Hepatocyte (in vitro differentiated cells): ENCODE data around the gene MPP3. TPM values are rescaled to one million over a fixed set of nuclear protein-coding genes. Genes with fewer than 3 reads are reported as not detected.

Source experiments
- DNase-seq: peaks from one replicate; pipeline ENCODE4 v3.0.0-alpha.2; 2016; ENCODE audit warnings: low spot score
- H2AFZ ChIP-seq: fragments of 200-600 bp; sonication (generic); 2 replicates; pipeline ENCODE4 v1.6.0; 2016; ENCODE audit warnings: antibody characterized with exemption, mild to moderate bottlenecking
- H3K27ac ChIP-seq: fragments of 200-600 bp; sonication (generic); 2 replicates; pipeline ENCODE4 v1.5.1; 2016; ENCODE audit warnings: mild to moderate bottlenecking
- H3K27me3 ChIP-seq: fragments of 200-600 bp; sonication (generic); 2 replicates; pipeline ENCODE4 v1.6.1; 2016
- H3K36me3 ChIP-seq: fragments of 200-600 bp; sonication (generic); replicated peaks from 2 replicates; pipeline ENCODE4 v1.5.1; 2016; ENCODE audit warnings: low read depth; ENCODE audit not compliant: insufficient read depth
- H3K4me1 ChIP-seq: fragments of 200-600 bp; sonication (generic); 2 replicates; pipeline ENCODE4 v1.5.1; 2016; ENCODE audit warnings: mild to moderate bottlenecking, moderate library complexity; ENCODE audit not compliant: insufficient read depth
- H3K4me2 ChIP-seq: fragments of 200-600 bp; sonication (generic); 2 replicates; pipeline ENCODE4 v1.6.0; 2016
- H3K4me3 ChIP-seq: fragments of 200-600 bp; sonication (generic); 2 replicates; pipeline ENCODE4 v1.5.1; 2016; ENCODE audit warnings: mild to moderate bottlenecking
- H3K79me2 ChIP-seq: fragments of 200-600 bp; sonication (generic); 2 replicates; pipeline ENCODE4 v1.6.0; 2017; ENCODE audit warnings: mild to moderate bottlenecking
- H3K9me2 ChIP-seq: fragments of 200-600 bp; sonication (generic); replicated peaks from 2 replicates; pipeline ENCODE4 v1.6.0; 2017; ENCODE audit warnings: mild to moderate bottlenecking; ENCODE audit not compliant: insufficient read depth
- H3K9me3 ChIP-seq: fragments of 200-600 bp; sonication (generic); 2 replicates; pipeline ENCODE4 v1.5.1; 2016; ENCODE audit warnings: low read depth, mild to moderate bottlenecking
- H4K20me1 ChIP-seq: fragments of 200-600 bp; sonication (generic); 2 replicates; pipeline ENCODE4 v1.6.0; 2016; ENCODE audit warnings: mild to moderate bottlenecking; ENCODE audit not compliant: insufficient read depth, poor library complexity, severe bottlenecking
- EZH2 ChIP-seq: fragments of 200-600 bp; sonication (generic); IDR thresholded peaks from 2 replicates; pipeline ENCODE4 v1.6.1; 2016; ENCODE audit warnings: antibody characterized with exemption, mild to moderate bottlenecking, borderline replicate concordance
- EZH2phosphoT487 ChIP-seq: fragments of 200-600 bp; sonication (generic); IDR thresholded peaks from one replicate; pipeline ENCODE4 v1.6.1; 2018; ENCODE audit warnings: antibody characterized with exemption, mild to moderate bottlenecking, low read depth, moderate library complexity; ENCODE audit not compliant: unreplicated experiment, severe bottlenecking
- WGBS: methylation state at CpG from one replicate; pipeline ENCODE4 v1.1.6; 2016; ENCODE audit warnings: low lambda C conversion rate; ENCODE audit errors: missing lambda C conversion rate; 5-methylcytosine and 5-hydroxymethylcytosine counted together
- polyA plus RNA-seq: library from polyadenylated mRNA; unstranded; fragments of >200 nt; fragmentation: Nextera tagmentation; extraction: Ambion mirVana; gene quantifications from 2 replicates; pipeline ENCODE4 v1.2.1, GENCODE V29; 2016
- total RNA-seq: library from RNA; depleted of rRNA; stranded (reverse); fragments of >200 nt; gene quantifications from 2 replicates; pipeline ENCODE4 v1.2.3, GENCODE V29; 2014
- TF ChIP-seq, protein P1 (sequence below): fragments of 200-600 bp; sonication (generic); IDR thresholded peaks from 2 replicates; pipeline ENCODE4 v1.5.1; 2016; ENCODE audit warnings: antibody characterized with exemption, mild to moderate bottlenecking; ENCODE audit not compliant: poor library complexity

The MPP3 gene
- total and polyA plus RNA-seq, 2 experiments from 2014 or later, result 3.2 to 5.1 TPM

DNA sequence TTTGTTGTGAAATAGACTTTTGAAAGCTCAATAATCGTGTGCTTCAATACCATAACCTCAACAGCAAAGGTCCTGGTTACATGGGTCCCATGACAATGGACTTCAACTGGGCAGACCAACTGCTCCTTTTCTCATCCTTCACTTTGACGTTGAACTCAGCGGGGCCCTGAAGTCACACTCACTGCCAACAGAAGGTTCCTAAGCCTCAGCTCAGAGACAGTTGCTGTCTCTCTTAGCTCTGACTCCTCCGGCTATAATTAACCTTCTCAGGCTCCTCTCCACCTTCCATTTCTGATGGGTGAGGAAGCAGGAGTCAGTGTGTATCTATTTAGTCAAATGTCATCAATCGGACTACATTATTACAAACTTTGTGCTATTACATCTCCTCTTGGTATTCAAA is 23.8 kb downstream of the MPP3 start:
- H3K27ac ChIP-seq, result no peak overlapping the region
- WGBS, result 94% methylated on average over 5 of the region's 5 CpGs
- H3K27me3 ChIP-seq, result no peaks in the 10 kb centered on the region
- TF ChIP-seq EZH2 (no peak), EZH2phosphoT487 (no peak)
- TF ChIP-seq, protein P1, sequence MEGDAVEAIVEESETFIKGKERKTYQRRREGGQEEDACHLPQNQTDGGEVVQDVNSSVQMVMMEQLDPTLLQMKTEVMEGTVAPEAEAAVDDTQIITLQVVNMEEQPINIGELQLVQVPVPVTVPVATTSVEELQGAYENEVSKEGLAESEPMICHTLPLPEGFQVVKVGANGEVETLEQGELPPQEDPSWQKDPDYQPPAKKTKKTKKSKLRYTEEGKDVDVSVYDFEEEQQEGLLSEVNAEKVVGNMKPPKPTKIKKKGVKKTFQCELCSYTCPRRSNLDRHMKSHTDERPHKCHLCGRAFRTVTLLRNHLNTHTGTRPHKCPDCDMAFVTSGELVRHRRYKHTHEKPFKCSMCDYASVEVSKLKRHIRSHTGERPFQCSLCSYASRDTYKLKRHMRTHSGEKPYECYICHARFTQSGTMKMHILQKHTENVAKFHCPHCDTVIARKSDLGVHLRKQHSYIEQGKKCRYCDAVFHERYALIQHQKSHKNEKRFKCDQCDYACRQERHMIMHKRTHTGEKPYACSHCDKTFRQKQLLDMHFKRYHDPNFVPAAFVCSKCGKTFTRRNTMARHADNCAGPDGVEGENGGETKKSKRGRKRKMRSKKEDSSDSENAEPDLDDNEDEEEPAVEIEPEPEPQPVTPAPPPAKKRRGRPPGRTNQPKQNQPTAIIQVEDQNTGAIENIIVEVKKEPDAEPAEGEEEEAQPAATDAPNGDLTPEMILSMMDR, result no peak
- H3K79me2 ChIP-seq, result no peaks in the 10 kb centered on the region
- H3K4me2 ChIP-seq, result no peak overlapping the region
- H2AFZ ChIP-seq, result no peak overlapping the region
- no peak overlapping the region for H3K4me3 ChIP-seq
- DNase-seq, result no peak
- H3K9me3 ChIP-seq, result no peaks in the 10 kb centered on the region
- no peaks in the 10 kb centered on the region for H3K4me1 ChIP-seq
- H3K9me2 ChIP-seq, result no peaks in the 10 kb centered on the region
- no peaks in the 10 kb centered on the region for H3K36me3 ChIP-seq
- H4K20me1 ChIP-seq, result no peaks in the 10 kb centered on the region

DNA sequence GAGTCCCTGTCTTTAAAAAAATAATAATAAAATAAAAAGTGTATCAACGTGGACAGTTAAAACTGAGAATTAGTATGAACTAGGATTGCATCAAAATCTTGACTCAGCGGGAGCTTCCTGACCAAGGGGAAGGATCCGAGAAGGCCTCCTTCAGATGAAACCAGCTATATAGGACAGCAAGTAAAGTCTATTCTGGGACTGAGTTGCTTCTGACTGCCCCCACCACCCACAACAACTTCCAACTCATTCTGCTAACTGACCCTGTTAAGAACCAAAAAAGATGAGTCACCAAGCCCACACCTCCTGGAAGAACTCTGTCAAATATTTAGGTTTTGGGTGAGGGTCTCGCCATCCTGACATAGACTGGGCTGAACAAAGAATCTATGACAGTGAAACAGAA is 24.9 kb downstream of the MPP3 start:
- no peaks in the 10 kb centered on the region for H3K9me3 ChIP-seq
- H3K4me3 ChIP-seq, result no peak overlapping the region
- no peak for DNase-seq
- no peak for TF ChIP-seq EZH2phosphoT487
- TF ChIP-seq, protein P1, result no peak
- TF ChIP-seq EZH2, result no peak
- no peaks in the 10 kb centered on the region for H3K36me3 ChIP-seq
- H3K79me2 ChIP-seq, result no peaks in the 10 kb centered on the region
- WGBS, result 94% methylated on average over 4 of the region's 4 CpGs
- no peaks in the 10 kb centered on the region for H3K27me3 ChIP-seq
- no peak overlapping the region for H2AFZ ChIP-seq
- no peak overlapping the region for H3K27ac ChIP-seq
- no peaks in the 10 kb centered on the region for H3K4me1 ChIP-seq
- no peaks in the 10 kb centered on the region for H3K9me2 ChIP-seq
- no peak overlapping the region for H3K4me2 ChIP-seq
- no peaks in the 10 kb centered on the region for H4K20me1 ChIP-seq

DNA sequence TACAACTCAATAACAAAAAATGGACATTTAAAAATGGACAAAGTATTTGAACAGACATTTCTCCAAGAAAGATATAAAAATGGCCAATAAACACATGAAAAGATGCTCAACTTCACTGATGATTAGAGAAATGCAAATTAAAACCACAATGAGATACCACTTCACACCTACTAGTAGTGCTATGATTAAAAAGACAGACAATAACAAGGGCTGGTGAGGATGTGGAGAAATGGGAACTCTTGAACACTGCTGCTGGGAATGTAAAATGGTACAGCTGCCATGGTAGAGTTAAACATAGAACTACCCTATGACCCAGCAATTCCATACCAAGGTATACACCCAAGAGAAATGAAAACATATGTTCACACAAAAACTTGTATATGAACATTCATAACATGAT is 27.8 kb downstream of the MPP3 start:
- Histone ChIP-seq H3K4me2 (no peak overlapping the region), H2AFZ (no peak overlapping the region), H3K27ac (no peak overlapping the region), H3K79me2 (no peaks in the 10 kb centered on the region), H4K20me1 (no peaks in the 10 kb centered on the region), H3K36me3 (no peaks in the 10 kb centered on the region), H3K27me3 (no peaks in the 10 kb centered on the region), H3K4me1 (no peaks in the 10 kb centered on the region), H3K9me3 (no peaks in the 10 kb centered on the region), H3K9me2 (no peaks in the 10 kb centered on the region), H3K4me3 (no peak overlapping the region)
- DNase-seq, result no peak
- no peak for TF ChIP-seq EZH2
- TF ChIP-seq EZH2phosphoT487, result no peak
- TF ChIP-seq, protein P1, result no peak

DNA sequence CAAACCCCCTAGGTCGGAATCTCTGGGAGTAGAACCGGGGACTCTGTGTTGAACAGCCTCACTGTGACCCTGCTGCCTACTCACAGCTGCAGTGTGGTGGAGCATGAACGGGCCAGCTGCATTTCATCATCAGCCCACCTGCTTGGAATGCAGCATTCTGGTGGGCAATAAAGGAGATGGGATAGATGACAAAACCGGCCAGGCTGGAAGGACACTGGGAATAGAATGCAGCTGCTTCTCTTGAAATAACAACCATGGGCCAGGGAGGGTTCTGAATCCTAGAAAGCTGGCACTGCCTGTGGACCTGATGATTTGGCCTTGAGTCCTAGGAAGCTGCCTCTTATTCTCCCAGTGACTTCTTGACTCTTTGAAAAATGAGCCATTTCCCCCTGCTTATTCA is 29.2 kb downstream of the MPP3 start:
- no peaks in the 10 kb centered on the region for H4K20me1 ChIP-seq
- WGBS, result 48% methylated on average over 4 of the region's 4 CpGs
- no peak for DNase-seq
- no peaks in the 10 kb centered on the region for H3K36me3 ChIP-seq
- H3K4me3 ChIP-seq, result no peak overlapping the region
- no peak overlapping the region for H3K27ac ChIP-seq
- H3K9me2 ChIP-seq, result no peaks in the 10 kb centered on the region
- H3K9me3 ChIP-seq, result no peaks in the 10 kb centered on the region
- H3K27me3 ChIP-seq, result no peaks in the 10 kb centered on the region
- TF ChIP-seq, protein P1, result no peak
- TF ChIP-seq EZH2, result no peak
- TF ChIP-seq EZH2phosphoT487, result no peak
- no peak overlapping the region for H3K4me2 ChIP-seq
- H3K79me2 ChIP-seq, result no peaks in the 10 kb centered on the region
- no peaks in the 10 kb centered on the region for H3K4me1 ChIP-seq
- H2AFZ ChIP-seq, result no peak overlapping the region
